GM21723 (cell line): ENCODE measurements around the gene C6orf89.
"Not testable (repeated sequence)": the region's sequence is repeated elsewhere in the genome, so short reads cannot be mapped to it uniquely, and the experiment has no call there.

Experiments used
- ATAC-seq: cut with Tn5 transposase; IDR thresholded peaks from one replicate; pipeline ENCODE4 v1.9.1; 2021; ENCODE audit warnings: mild to moderate bottlenecking, moderate library complexity; ENCODE audit not compliant: unreplicated experiment

Gene C6orf89

DNA sequence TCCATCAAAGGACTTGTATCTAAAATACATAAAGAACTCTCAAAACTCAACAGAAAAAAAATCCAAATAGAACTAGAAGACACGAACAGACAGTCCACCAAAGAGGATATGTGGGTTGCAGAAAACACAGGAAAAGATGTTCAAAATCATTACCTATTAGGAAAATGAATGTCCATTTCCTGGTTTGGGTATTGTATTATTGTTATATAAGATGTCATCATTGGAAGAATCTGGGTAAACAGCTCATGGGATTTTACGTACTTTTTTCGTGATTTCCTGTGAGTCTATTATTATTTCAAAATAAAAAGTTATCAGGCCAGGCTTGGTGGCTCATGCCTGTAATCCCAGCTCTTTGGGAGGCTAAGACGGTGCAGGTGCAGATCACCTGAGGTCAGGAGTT is 59.5 kb downstream of the C6orf89 start:
- ATAC-seq: no peak

DNA sequence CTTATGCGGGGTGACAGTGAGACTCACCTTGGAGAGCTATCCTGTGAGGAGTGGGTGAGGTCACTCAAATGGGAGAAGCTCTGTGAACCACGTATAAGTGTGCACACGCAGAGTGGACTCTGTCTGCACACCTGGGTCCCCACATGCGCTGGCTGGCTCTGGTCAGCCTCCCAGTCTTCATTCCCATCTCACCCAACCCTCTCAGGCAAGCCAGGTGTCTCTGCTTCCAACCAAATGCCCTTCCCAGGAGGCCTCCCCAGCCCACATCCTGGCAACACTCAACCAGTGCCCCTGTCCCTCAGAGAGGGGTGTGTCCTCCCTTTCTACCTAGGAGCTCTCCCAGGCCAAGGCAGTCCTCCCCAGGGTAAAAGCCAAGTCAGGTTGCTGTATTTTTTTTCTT is 60.8 kb downstream of the C6orf89 start:
- ATAC-seq: no peak

DNA sequence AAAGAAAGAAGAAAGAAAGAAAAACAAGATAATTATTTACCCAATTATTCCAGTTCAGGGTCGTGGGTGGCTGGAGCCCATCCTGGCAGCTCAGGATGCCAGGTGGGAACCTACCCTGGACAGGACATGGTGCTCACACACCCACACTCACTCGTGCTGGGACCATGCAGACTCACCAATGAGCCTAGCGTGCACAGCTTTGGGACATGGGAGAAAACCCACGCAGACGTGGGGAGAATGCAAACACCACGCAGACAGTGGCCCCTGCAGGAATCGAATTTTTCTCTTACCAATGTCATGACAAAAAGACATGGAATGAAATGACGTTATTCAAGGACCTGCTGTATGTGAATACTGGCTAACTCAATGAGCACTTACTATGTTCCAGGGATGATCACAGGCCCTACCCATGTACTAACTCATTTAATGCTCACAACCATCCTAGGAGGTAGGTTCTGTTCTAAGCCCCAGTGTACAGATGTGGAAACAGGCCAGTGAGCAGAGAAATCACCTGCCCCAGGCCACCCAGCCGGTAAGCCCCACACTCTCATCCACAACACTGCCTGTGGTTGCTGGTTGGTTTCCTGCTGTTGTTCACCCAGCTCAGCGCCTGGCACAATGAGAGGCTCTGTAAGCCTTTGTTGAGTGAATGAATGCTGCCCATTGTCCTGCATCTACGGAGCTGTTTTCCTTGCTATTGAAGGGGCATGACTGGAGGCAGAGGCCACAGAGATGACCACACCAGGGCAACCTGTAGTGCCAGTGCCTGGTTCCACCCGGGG is 62.0 kb downstream of the C6orf89 start:
- no peak for ATAC-seq

DNA sequence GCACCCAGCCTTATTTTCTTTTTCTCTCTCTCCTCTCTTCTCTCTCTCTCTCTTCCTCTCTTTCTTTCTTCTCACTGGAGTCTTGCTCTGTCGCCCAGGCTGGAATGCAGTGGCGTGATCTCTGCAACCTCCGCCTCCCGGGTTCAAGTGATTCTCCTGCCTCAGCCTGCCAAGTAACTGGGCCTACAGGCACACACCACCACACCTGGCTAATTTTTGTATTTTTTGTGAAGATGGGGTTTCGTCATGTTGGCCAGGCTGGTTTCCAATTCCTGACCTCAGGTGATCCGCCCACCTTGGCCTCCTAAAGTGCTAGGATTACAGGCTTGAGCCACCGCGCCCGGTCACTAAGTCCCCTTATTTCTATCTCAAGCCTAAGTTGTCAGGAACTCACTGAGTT is 63.3 kb downstream of the C6orf89 start:
- not testable (repeated sequence) for ATAC-seq

DNA sequence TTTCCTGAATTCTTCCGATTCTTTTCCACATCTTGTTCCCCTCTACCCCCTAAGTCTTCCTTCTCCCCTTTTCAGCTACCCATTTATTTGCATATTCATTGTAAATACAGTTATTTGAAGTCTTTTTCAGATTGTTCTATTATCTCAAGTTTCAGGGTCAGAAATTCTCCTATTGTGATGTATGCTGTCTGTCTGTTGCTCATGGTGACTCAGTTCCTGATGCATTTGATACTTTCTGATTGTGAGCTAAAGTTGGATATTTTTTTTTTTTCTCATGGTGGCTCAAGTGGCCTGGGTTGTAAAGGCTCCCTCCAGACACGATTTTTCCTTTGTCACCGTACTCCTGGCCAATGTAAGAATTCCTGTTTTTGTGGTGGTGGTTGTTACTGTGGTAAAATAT is 63.9 kb downstream of the C6orf89 start:
- no peak for ATAC-seq

DNA sequence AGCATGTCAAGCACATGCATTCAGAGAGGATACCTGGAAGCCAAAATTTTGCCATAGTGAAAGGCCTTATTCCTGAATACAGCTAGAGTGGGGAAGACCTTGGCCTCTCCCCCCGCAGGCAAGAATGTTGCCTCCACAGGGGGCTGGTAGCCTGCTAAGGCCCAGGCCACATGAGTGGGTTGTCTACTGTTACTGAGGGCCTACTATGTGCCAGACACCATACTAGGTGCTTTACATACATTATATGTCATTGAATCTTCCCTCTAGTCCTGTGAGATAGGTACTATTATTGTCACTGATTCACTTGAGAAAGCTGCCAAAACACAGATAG is 68.1 kb downstream of the C6orf89 start:
- no peak for ATAC-seq

DNA sequence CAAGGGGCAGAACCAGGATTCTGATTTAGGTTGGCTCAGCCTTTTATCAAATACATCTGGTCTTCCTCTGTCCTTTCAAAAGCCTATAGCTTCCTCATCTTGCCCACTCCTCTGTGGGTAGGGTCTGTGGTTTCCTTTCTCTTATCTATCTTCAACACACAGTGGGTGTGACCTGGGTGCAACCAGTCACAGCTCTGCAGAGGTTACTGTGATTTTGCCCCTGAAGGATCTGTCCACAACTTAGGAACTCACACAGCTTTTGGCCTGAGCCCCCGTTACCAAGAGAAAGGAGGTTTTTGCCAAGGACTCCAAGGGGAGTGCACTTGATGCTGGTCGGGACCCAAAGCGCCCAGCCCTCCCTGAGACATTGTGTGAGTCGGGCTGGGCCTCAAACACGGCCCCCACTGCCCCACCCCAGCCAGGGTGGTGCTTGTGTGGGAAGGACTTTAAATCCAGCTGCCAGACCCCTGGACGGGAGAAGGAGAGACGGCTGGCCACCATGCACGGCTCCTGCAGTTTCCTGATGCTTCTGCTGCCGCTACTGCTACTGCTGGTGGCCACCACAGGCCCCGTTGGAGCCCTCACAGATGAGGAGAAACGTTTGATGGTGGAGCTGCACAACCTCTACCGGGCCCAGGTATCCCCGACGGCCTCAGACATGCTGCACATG is 68.6 kb downstream of the C6orf89 start, which contains the start of gene PI16:
PI16 (plus strand) TSS at position 477 of the 670 bp plus-strand sequence; CDS start at position 500, 23 bp downstream.
- no peak for ATAC-seq

DNA sequence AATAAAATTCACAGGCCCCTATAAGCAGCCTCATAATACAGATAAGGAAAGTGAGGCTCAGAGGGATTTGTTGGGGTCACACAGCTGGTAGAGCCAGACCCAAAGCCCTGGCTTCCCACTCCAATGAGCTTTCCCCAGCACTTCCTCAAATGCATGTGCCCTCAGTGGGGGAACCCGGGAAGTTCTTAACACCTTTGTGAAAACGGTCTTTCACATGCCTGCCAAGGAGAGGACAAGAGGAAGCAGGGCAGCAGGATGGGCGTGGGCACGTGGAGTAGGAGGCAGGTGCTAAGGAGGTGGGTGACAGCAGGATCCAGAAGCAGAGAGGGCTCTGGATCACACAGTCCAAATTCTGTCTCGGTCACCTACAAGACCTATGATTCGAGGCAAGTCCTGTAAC is 69.4 kb downstream of the C6orf89 start:
- no peak for ATAC-seq

DNA sequence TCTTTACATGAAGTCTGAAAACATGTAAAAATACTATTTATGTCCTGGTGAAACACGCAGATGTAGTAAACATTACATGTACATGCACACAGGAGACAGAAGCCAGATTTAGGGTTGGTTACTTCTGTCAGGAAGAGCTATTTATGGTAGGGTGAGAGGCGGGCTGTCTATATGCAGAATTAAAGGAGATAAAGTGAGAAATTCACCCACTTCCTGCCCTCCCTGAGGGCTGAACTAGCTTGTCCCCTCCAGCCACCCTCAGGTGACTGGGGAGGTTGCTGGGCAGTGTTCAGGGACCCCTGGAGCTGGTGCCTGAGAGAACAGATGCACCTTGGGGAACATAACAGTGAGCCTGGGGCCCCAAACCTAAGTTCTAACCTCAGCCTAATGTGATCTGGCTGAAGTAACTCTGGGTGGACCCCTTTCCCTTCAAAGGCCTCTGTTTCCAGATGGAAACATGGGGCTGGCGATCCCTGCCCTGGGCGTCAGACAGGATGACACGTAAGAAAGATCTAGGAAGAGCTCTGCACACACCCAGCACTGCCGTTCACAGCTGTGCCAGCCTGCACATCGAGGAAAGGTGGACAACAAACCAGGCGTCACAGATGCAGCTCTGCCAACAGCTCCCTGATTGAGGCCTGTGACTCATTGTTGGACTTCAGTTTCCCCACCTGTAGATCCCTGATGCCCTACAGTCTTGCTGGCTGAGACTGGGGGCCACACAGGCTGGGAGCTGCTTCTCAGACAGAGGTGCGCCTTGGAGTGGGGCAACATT is 70.1 kb downstream of the C6orf89 start:
- ATAC-seq: no peak

DNA sequence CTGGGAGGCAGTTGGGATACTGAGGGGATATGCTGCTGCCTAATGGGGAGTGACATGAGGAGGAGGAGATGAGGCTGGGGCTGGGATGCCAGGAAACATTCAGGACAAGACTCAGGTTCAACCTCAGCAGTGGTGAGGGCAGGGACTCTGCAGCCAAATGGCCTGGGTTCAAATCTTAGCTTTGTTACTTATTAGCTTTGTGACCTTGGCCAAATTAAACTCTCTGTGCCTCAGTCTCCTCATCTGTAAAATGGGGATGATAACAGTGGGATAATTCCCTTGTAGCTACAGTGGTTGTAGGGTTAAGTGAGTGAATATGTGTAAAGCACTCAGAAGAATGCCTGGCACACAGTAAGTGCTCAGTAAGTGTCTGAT is 70.7 kb downstream of the C6orf89 start:
- no peak for ATAC-seq

DNA sequence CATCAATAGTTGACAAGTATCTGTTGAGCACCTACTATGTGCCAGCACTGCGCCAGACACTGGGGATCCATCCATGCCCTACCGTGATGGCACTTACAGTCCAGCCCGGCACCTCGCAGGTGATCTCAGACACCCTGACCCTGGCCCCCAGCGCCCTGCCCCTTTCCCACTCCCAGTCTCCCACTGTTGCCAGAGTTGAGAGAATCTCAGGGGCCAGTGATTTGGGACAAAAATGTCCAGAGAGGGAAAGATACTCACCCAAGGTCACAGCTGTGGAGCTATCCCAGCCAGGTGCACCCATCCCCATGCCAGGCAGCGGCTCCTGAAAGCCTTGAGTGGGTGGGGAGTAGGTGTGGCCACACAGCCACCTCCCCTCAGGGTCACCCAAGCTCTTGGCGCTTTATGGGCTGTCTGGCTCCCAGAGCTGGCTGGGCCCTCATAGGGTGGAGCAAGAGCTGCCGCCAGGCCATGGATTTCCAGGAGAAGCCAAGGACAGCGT is 72.1 kb downstream of the C6orf89 start:
- ATAC-seq: no peak

DNA sequence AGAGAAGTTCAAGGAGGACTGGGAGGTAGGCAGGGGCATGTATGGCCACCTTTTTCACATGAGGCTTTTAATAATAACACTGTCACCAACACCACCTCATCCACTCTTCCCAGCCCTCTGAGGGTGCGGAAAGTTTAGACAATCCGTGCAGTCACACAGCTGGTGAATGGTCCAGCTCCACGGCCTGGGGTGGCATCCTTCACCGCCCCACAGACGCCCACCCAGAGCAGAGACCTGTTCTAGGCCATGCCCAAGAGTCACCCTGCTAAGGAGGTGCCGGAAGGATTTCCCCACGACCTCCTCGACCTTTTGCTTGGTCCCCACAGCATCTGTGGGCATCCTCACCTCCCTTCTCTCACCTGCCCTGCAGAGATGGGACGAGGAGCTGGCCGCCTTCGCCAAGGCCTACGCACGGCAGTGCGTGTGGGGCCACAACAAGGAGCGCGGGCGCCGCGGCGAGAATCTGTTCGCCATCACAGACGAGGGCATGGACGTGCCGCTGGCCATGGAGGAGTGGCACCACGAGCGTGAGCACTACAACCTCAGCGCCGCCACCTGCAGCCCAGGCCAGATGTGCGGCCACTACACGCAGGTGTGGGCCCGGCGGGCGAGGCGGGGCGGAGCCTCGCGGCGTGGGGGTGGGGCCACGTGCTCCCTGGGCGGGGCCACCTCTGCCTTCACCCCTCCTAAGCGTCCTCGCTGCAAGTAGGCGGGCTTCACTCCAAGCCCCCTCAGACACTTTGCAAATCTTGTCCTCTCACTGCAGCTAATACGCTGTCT is 73.2 kb downstream of the C6orf89 start:
- no peak for ATAC-seq

DNA sequence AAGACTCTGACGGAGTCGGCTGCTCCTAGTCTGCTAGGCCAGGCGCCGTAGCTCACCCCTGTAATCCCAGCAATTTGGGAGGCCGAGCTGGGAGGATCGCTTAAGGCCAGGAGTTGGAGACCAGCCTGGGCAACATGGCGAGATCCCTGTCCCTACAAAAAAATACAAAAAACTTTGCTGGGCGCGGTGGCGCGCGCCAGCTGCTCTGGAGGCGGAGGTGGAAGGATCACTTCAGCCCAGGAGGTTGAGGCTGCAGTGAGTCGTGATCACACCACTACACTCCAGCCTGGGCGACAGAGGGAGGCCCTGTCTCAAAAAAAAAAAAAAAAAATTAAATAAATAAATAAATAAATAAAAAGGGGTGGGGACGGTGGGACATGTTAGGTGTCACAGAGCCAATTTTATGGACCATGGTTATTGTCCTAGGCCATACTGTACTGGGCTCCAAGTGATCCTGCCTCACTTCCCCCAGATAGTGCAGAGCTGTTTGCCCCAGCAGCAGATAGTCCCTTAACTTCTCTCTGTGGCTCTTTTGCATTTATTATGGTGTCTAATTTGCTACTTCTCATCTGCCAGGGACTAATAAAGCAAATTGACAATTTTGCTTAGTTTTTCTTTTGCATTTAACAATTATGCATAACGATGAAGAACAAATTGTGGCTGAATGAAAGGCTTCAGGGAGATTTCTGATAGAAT is 74.0 kb downstream of the C6orf89 start:
- ATAC-seq: no peak

DNA sequence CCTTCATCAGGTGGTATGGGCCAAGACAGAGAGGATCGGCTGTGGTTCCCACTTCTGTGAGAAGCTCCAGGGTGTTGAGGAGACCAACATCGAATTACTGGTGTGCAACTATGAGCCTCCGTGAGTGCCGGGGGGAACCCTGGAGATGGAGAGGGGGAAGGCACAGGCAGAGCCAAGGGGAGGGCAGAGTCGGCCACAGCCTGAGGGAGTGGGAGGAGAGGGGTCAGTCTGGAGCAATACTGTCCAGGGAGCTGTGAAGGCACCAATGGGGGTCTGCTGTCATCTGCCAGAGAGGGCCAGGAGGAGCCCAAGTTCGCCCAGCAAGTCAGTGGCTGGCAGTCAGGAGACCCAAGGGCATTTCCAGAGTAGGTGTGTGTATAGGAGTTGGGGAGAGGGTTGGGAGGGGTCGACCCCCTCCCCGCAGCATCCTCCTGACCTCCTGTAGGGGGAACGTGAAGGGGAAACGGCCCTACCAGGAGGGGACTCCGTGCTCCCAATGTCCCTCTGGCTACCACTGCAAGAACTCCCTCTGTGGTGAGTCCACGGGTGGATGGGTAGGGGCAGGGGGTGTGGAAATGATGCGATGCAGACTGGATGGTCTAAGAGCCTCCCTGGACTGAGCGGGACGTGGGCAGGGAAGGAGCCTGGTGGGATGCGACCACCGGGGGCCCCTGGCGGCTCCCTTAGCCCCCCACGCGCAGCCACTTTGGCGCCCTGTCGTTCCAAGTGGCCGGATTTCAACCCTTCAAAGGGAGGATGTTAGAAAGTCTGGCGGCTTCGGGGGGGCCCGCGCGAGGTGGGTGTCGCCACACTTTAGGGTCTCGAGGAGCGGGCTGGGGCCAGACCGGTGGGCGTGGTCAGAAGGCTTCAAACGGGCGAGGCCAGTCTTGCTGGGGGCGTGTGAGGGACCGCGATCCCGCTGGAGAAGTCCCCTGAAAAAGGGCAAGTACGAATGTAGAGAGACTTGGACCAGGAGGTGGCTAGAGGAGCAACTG is 76.0 kb downstream of the C6orf89 start:
- no peak for ATAC-seq

DNA sequence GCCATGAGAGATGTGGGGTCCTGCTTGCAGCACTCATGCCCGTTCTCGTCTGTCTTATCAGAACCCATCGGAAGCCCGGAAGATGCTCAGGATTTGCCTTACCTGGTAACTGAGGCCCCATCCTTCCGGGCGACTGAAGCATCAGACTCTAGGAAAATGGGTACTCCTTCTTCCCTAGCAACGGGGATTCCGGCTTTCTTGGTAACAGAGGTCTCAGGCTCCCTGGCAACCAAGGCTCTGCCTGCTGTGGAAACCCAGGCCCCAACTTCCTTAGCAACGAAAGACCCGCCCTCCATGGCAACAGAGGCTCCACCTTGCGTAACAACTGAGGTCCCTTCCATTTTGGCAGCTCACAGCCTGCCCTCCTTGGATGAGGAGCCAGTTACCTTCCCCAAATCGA is 77.1 kb downstream of the C6orf89 start:
- ATAC-seq: no peak

DNA sequence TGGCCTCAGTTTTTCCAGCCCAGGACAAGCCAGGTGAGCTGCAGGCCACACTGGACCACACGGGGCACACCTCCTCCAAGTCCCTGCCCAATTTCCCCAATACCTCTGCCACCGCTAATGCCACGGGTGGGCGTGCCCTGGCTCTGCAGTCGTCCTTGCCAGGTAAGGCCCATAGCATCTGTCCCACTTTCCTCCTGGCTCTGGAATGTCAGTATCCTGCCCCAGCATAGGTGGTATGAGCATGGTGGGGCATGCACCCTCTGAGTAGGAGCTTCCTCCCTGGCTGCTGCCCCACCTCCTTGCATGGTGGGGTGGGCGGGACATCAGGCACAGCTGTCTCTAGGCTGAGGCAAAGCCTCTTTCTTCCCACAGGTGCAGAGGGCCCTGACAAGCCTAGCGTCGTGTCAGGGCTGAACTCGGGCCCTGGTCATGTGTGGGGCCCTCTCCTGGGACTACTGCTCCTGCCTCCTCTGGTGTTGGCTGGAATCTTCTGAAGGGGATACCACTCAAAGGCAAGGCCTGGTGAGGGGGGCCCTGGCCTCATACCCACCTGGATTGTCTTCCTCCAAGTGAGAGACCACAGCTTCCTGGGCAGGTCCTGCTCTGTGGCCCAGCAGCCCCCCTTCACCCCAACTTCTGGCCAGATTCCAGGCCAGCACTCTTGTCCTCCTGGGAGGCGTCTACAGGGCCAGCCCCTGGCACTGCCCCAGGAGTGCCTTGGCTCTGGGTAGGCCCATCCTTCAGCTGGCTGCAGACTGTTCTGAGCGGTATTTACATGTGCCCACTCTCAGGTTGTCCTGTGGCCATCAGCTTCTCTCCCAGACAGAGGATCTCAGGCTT is 77.9 kb downstream of the C6orf89 start:
- no peak for ATAC-seq

DNA sequence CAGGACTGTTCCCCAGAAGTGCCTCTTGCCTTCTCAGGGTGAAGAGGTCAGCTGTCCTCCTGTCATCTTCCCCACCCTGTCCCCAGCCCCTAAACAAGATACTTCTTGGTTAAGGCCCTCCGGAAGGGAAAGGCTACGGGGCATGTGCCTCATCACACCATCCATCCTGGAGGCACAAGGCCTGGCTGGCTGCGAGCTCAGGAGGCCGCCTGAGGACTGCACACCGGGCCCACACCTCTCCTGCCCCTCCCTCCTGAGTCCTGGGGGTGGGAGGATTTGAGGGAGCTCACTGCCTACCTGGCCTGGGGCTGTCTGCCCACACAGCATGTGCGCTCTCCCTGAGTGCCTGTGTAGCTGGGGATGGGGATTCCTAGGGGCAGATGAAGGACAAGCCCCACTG is 78.6 kb downstream of the C6orf89 start:
- no peak for ATAC-seq

DNA sequence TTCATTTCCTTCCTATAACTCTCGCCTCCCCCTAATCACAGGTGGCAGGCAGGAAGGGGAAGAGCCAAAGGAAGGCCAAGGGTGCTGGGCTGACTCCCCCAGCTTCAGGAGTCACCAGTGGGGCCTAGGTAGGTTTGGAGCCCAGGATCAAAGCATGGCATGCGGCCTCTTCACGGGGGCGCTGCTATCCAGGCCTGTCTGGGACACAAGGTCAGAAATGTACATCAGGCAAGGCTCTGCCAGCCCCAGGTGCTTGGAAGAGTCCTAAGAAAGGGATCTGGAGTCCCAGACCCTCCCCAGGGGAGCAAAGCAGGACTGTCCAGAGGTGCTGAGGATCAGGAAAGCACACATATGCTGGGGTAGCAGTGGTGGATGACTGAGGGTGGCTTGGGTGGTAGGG is 79.2 kb downstream of the C6orf89 start:
- no peak for ATAC-seq
